Parathyroid adenoma (tissue), 2 donors: Measurements from ENCODE around the gene KCNG4.

Source experiments
- H2AFZ ChIP-seq: fragments of 300-600 bp; sonication (generic); one replicate; pipeline ENCODE4 v1.7.0; 2017; ENCODE audit warnings: antibody characterized with exemption, mild to moderate bottlenecking
- H3K27ac ChIP-seq: fragments of 300-600 bp; sonication (generic); one replicate; pipeline ENCODE4 v1.7.0; 2017
- H3K27me3 ChIP-seq: fragments of 300-600 bp; sonication (generic); one replicate; pipeline ENCODE4 v1.7.0; 2017; ENCODE audit warnings: low read length; ENCODE audit not compliant: control insufficient read depth, insufficient read depth
- H3K36me3 ChIP-seq: fragments of 300-600 bp; sonication (generic); one replicate; pipeline ENCODE4 v1.7.0; 2017; ENCODE audit warnings: low read length; ENCODE audit not compliant: control insufficient read depth, insufficient read depth
- H3K4me1 ChIP-seq: fragments of 300-600 bp; sonication (generic); one replicate; pipeline ENCODE4 v1.7.0; 2017; ENCODE audit warnings: control low read depth
- H3K4me2 ChIP-seq: fragments of 300-600 bp; sonication (generic); one replicate; pipeline ENCODE4 v1.7.0; 2017; ENCODE audit warnings: low read length
- H3K4me3 ChIP-seq: fragments of 300-600 bp; sonication (generic); one replicate; pipeline ENCODE4 v1.7.0; 2017; ENCODE audit warnings: low read depth, low read length
- H3K79me2 ChIP-seq: fragments of 300-600 bp; sonication (generic); one replicate; pipeline ENCODE4 v1.7.0; 2017; ENCODE audit warnings: control low read depth
- H3K9ac ChIP-seq: fragments of 300-600 bp; sonication (generic); one replicate; pipeline ENCODE4 v1.7.0; 2017; ENCODE audit warnings: mild to moderate bottlenecking
- H3K9me3 ChIP-seq: fragments of 300-600 bp; sonication (generic); one replicate; pipeline ENCODE4 v1.7.0; 2017; ENCODE audit warnings: low read length; ENCODE audit not compliant: control insufficient read depth
- CTCF ChIP-seq: fragments of 300-600 bp; sonication (generic); IDR thresholded peaks from one replicate; pipeline ENCODE4 v1.7.0; 2017; ENCODE audit warnings: antibody characterized with exemption, mild to moderate bottlenecking
- donor health status: primary hyperparathyroidism.

The KCNG4 gene

GRCh38 chr16:84229471-84229870 lies 10.3 kb downstream of the KCNG4 start:
- Histone ChIP-seq H3K9ac (no peak overlapping the region), H3K27ac (no peak overlapping the region), H3K4me3 (no peak overlapping the region), H3K9me3 (no peaks in the 10 kb centered on the region), H3K36me3 (no peaks in the 10 kb centered on the region), H3K4me1 (no peaks in the 10 kb centered on the region), H3K27me3 (no peaks in the 10 kb centered on the region), H3K79me2 (no peaks in the 10 kb centered on the region), H3K4me2 (no peak overlapping the region), H2AFZ (no peak overlapping the region)
- TF ChIP-seq CTCF, result no peak

DNA sequence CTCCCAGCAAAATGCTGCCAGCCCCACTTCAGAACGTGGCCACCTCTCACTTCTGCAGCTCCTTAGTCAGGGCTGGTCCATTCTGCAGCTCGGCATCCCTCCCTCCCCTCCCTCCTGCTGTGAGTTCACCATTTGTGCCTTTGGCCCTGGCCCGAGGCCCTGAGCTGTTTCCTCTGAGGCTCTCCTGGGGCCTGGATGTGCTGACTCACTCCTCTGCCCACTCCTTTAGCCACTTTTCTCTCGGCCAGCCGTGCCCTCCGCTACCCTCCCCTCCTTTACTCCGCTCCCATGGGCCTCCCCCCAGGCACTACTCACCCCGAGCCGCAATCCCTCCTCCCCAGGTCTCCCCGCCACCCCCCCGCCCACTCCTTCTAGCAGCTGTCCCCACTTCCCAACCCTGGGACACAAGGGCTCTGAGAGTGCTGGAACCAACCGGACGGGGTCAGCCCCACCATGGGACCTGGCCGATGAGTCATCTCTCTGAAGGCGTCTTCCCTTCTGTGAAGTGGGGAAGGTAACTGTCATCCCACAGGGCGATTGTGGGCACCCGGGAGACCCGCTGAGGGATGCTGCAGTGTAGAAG lies 11.5 kb downstream of the KCNG4 start:
- Histone ChIP-seq H3K4me3 (no peak overlapping the region), H3K4me1 (no peaks in the 10 kb centered on the region), H3K9me3 (no peaks in the 10 kb centered on the region), H3K9ac (no peak overlapping the region), H3K79me2 (no peaks in the 10 kb centered on the region), H3K4me2 (no peak overlapping the region), H3K27ac (no peak overlapping the region), H2AFZ (no peak overlapping the region), H3K36me3 (no peaks in the 10 kb centered on the region), H3K27me3 (no peaks in the 10 kb centered on the region)
- no peak for TF ChIP-seq CTCF

DNA sequence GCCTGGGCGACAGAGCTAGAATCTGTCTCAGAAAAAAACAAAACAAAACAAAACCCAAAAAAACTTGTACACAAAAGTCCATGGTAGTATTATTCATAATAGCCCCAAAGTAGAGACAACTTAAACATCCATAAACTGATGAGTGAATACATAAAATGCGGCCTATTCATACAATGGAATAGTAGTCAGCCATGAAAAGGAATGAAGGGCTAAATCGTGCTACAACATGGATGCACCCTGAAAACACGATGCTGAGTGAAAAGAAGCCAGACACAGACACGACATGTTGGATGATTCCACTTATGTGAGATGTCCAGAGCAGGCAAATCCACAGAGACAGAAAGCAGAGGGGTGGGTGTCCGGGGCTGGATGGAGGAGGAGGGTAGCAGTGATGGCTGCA lies 12.3 kb downstream of the KCNG4 start:
- H3K9me3 ChIP-seq, result no peaks in the 10 kb centered on the region
- no peak overlapping the region for H3K9ac ChIP-seq
- H3K4me2 ChIP-seq, result no peak overlapping the region
- no peak overlapping the region for H2AFZ ChIP-seq
- H3K4me1 ChIP-seq, result no peaks in the 10 kb centered on the region
- H3K27me3 ChIP-seq, result no peaks in the 10 kb centered on the region
- H3K36me3 ChIP-seq, result no peaks in the 10 kb centered on the region
- H3K4me3 ChIP-seq, result no peak overlapping the region
- TF ChIP-seq CTCF, result no peak
- no peaks in the 10 kb centered on the region for H3K79me2 ChIP-seq
- no peak overlapping the region for H3K27ac ChIP-seq

GRCh38 chr16:84226026-84226425 lies 13.8 kb downstream of the KCNG4 start:
- no peak overlapping the region for H3K4me2 ChIP-seq

More at GRCh38 chr16:84226026-84226425, 13.8 kb downstream of the KCNG4 start:
- Histone ChIP-seq H3K9ac (no peak overlapping the region), H3K9me3 (no peaks in the 10 kb centered on the region), H3K4me3 (no peak overlapping the region), H3K4me1 (no peaks in the 10 kb centered on the region), H2AFZ (no peak overlapping the region), H3K79me2 (no peaks in the 10 kb centered on the region), H3K27me3 (no peaks in the 10 kb centered on the region), H3K36me3 (no peaks in the 10 kb centered on the region), H3K27ac (no peak overlapping the region)
- TF ChIP-seq CTCF, result no peak
